ENCODE results near the gene MEP1A. TPM values are rescaled to one million over a fixed set of nuclear protein-coding genes. Genes with fewer than 3 reads are reported as not detected.

Gene MEP1A
- total and polyA plus RNA-seq, 2 donors (not counting 3 experiments of a cell fraction or from before 2014, with no cell fraction given): not detected

DNA sequence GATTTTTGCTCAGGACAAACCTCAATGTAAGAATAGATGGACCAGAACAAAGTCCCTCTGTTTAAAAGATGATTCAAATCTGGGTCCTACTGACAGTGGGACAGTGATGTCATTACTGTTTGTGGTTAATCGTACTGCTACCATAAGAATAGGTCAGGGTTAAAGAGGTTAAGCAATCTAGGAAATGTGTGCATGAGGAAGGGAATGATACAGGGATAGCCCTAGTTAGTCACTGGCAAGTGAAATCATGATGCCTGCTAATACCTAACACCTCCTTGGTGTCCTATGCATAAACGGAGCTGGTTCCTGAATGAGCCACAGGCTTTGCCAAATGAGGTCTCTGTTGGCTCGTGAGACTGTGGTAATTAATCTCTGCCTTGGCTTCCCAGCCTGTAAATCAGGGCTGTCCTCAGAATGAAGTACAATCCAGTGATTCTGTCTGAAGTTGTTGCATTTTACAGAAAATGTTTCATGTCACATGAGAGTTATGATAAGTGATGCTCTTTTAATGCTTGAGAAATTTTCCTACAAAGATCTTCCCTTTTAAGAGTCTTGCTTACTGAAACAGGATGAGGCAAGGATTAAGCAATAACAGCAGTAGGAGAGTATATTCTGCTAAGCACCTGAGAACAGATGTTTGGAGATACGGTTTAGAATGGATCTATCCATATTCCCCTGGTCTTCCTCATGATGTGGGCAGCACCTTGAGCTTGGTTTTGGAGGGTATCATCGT is 3.8 kb downstream of the MEP1A start:
- H3K4me1 ChIP-seq (ENCODE audit: control insufficient read depth, extremely low read depth, insufficient read depth, low read length): no peaks in the 10 kb centered on the region
- H4K20me1 ChIP-seq (replicated peaks; ENCODE audit: control insufficient read depth, extremely low read depth, insufficient read depth, low read length): no peaks in the 10 kb centered on the region
- TF ChIP-seq, protein P1, sequence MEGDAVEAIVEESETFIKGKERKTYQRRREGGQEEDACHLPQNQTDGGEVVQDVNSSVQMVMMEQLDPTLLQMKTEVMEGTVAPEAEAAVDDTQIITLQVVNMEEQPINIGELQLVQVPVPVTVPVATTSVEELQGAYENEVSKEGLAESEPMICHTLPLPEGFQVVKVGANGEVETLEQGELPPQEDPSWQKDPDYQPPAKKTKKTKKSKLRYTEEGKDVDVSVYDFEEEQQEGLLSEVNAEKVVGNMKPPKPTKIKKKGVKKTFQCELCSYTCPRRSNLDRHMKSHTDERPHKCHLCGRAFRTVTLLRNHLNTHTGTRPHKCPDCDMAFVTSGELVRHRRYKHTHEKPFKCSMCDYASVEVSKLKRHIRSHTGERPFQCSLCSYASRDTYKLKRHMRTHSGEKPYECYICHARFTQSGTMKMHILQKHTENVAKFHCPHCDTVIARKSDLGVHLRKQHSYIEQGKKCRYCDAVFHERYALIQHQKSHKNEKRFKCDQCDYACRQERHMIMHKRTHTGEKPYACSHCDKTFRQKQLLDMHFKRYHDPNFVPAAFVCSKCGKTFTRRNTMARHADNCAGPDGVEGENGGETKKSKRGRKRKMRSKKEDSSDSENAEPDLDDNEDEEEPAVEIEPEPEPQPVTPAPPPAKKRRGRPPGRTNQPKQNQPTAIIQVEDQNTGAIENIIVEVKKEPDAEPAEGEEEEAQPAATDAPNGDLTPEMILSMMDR (IDR thresholded peaks at IDR 0.05; ENCODE audit: extremely low read depth in 1 of 2, insufficient read depth in 1 of 2, low read depth in 1 of 2, low read length in 2 of 2): no peak
- TF ChIP-seq JUN (IDR thresholded peaks at IDR 0.05; ENCODE audit: borderline replicate concordance, insufficient read depth, insufficient read length, low read depth): no peak
- TF ChIP-seq, protein P2, sequence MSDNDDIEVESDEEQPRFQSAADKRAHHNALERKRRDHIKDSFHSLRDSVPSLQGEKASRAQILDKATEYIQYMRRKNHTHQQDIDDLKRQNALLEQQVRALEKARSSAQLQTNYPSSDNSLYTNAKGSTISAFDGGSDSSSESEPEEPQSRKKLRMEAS (IDR thresholded peaks at IDR 0.05; ENCODE audit: insufficient read depth, insufficient read length): no peak
- no peak for TF ChIP-seq EZH2 (IDR thresholded peaks at IDR 0.05; ENCODE audit: borderline replicate concordance, low read depth, low read length, severe bottlenecking)
- no peak overlapping the region for H2AFZ ChIP-seq (ENCODE audit: low read depth, low read length)
- H3K79me2 ChIP-seq (ENCODE audit: control insufficient read depth, insufficient read depth, low read length): no peaks in the 10 kb centered on the region
- POLR2A ChIA-PET: no interaction called here
- intact Hi-C loops (cut with micrococcal nuclease): no loop called here
- DNase-seq (ENCODE audit: low read depth, low spot score) (no peak), FAIRE-seq (no peak)
- no peak overlapping the region for H3K4me2 ChIP-seq (ENCODE audit: insufficient read depth, low read length)
- dilution Hi-C loops (cut with MboI; ENCODE audit: extremely low pct_ligation_motif_present, low sequenced_read_pairs): no loop called here
- BruUV-seq (replicated peaks): no TSS peak
- no peak overlapping the region for H3K9ac ChIP-seq (replicated peaks; ENCODE audit: extremely low read depth, insufficient read depth, low read length)
- no peak overlapping the region for H3K4me3 ChIP-seq (replicated peaks in 1 of 3; ENCODE audit: insufficient read depth in 1 of 3, low read depth in 1 of 3, low read length in 3 of 3)
- H3K9me3 ChIP-seq (replicated peaks; ENCODE audit: control insufficient read depth, insufficient read depth, low read length): no peaks in the 10 kb centered on the region
- CTCF ChIA-PET: no interaction called here
- H3K36me3 ChIP-seq (ENCODE audit: control insufficient read depth in 2 of 2, extremely low read depth in 1 of 2, insufficient read depth in 2 of 2, low read length in 2 of 2): no peaks in the 10 kb centered on the region
- peaks cover 0 to 2% of the 10 kb centered on the region in 2 experiments for H3K27me3 ChIP-seq (ENCODE audit: control insufficient read depth in 2 of 2, insufficient read depth in 2 of 2, low read length in 2 of 2)
- H3K27ac ChIP-seq (ENCODE audit: insufficient read depth, low read depth, low read length): no peak overlapping the region
- no peaks in the 10 kb centered on the region for H3K9me1 ChIP-seq (replicated peaks; ENCODE audit: control insufficient read depth, extremely low read depth, insufficient read depth, low read length)

DNA sequence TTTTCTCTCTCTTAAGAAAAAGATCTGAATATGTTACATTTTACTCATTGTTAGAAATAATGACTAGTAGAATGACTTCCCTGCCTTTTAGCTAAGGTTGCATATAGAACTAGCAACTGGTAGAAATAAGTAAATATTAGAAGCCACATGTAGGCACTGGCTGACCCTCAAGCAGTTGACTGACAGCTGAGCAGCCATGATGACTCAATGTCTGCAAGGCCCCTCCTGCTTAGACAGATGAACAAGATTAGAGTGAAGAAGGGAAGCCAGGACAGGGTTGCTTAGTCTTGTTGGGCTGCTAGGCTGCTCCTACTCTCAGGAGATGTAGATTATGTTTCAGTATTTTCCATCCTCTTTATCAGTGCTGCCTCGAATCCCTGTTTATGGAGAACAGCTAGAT is 6.5 kb downstream of the MEP1A start:
- BruUV-seq (replicated peaks): no TSS peak
- Histone ChIP-seq H3K4me1 (ENCODE audit: control insufficient read depth, extremely low read depth, insufficient read depth, low read length) (no peaks in the 10 kb centered on the region), H3K79me2 (ENCODE audit: control insufficient read depth, insufficient read depth, low read length) (no peaks in the 10 kb centered on the region), H3K9me1 (replicated peaks; ENCODE audit: control insufficient read depth, extremely low read depth, insufficient read depth, low read length) (no peaks in the 10 kb centered on the region), H3K27me3 (ENCODE audit: control insufficient read depth in 2 of 2, insufficient read depth in 2 of 2, low read length in 2 of 2) (peaks cover 0 to 6% of the 10 kb centered on the region in 2 experiments), H3K9me3 (replicated peaks; ENCODE audit: control insufficient read depth, insufficient read depth, low read length) (no peaks in the 10 kb centered on the region), H4K20me1 (replicated peaks; ENCODE audit: control insufficient read depth, extremely low read depth, insufficient read depth, low read length) (no peaks in the 10 kb centered on the region), H3K27ac (ENCODE audit: insufficient read depth, low read depth, low read length) (no peak overlapping the region), H2AFZ (ENCODE audit: low read depth, low read length) (no peak overlapping the region), H3K4me2 (ENCODE audit: insufficient read depth, low read length) (no peak overlapping the region), H3K9ac (replicated peaks; ENCODE audit: extremely low read depth, insufficient read depth, low read length) (no peak overlapping the region), H3K4me3 (replicated peaks in 1 of 3; ENCODE audit: insufficient read depth in 1 of 3, low read depth in 1 of 3, low read length in 3 of 3) (no peak overlapping the region), H3K36me3 (ENCODE audit: control insufficient read depth in 2 of 2, extremely low read depth in 1 of 2, insufficient read depth in 2 of 2, low read length in 2 of 2) (no peaks in the 10 kb centered on the region)
- DNase-seq (ENCODE audit: low read depth, low spot score): no peak
- dilution Hi-C loops (cut with MboI; ENCODE audit: extremely low pct_ligation_motif_present, low sequenced_read_pairs): no loop called here
- FAIRE-seq: no peak
- ChIA-PET POLR2A (no interaction called here), CTCF (no interaction called here)
- TF ChIP-seq POLR2AphosphoS5 (IDR thresholded peaks at IDR 0.05; ENCODE audit: insufficient read depth, low read depth, low read length) (no peak), EZH2 (IDR thresholded peaks at IDR 0.05; ENCODE audit: borderline replicate concordance, low read depth, low read length, severe bottlenecking) (no peak)
- intact Hi-C loops (cut with micrococcal nuclease): no loop called here

All from endothelial cell of umbilical vein (primary cell).